ENCODE results near the gene RFNG.
A peak's percentile ranks its signal among the peaks of the same experiment; 100 is the strongest.

The RFNG gene

GRCh38 chr17:82030470-82031302 is 20.9 kb downstream of the RFNG start:
- Histone ChIP-seq H3K4me2 (ENCODE audit: low read length) (peak overlapping the region; percentile 93), H3K27ac (ENCODE audit: low read depth, low read length) (no peak overlapping the region), H4K20me1 (ENCODE audit: control insufficient read depth, insufficient read depth, low read depth, low read length) (no peaks in the 10 kb centered on the region), H3K9me3 (ENCODE audit: control insufficient read depth, insufficient read depth, low read length) (no peaks in the 10 kb centered on the region), H3F3A (ENCODE audit: control insufficient read depth, insufficient read depth) (peaks cover 8% of the 10 kb centered on the region), H3K27me3 (ENCODE audit: control insufficient read depth, low read length) (no peaks in the 10 kb centered on the region), H3K4me3 (ENCODE audit: low read length) (peak overlapping the region; percentile 78), H3K79me2 (ENCODE audit: control insufficient read depth, low read length) (no peaks in the 10 kb centered on the region), H3K36me3 (ENCODE audit: control insufficient read depth, low read length) (peaks cover 10% of the 10 kb centered on the region), H3K4me1 (ENCODE audit: control insufficient read depth, low read length) (peaks cover 17% of the 10 kb centered on the region), H3K9me2 (replicated peaks; ENCODE audit: control insufficient read depth, low read length) (no peaks in the 10 kb centered on the region)
- TF ChIP-seq EZH2phosphoT487 (IDR thresholded peaks at IDR 0.05; ENCODE audit: borderline replicate concordance, low read length) (no peak), CTCF (IDR thresholded peaks at IDR 0.05; ENCODE audit: low read depth, low read length, poor library complexity, severe bottlenecking) (peak; percentile 68)

- Histone ChIP-seq H3K79me2 (ENCODE audit: control insufficient read depth, low read length) (no peaks in the 10 kb centered on the region), H3K27me3 (ENCODE audit: control insufficient read depth, low read length) (no peaks in the 10 kb centered on the region), H3F3A (ENCODE audit: control insufficient read depth, insufficient read depth) (peaks cover 2% of the 10 kb centered on the region), H3K9me2 (replicated peaks; ENCODE audit: control insufficient read depth, low read length) (no peaks in the 10 kb centered on the region), H3K4me3 (ENCODE audit: low read length) (peak overlapping the region; percentile 78), H3K4me2 (ENCODE audit: low read length) (peak overlapping the region; percentile 93), H4K20me1 (ENCODE audit: control insufficient read depth, insufficient read depth, low read depth, low read length) (no peaks in the 10 kb centered on the region), H3K9me3 (ENCODE audit: control insufficient read depth, insufficient read depth, low read length) (no peaks in the 10 kb centered on the region), H3K36me3 (ENCODE audit: control insufficient read depth, low read length) (peaks cover 4% of the 10 kb centered on the region; the same call in 1 of the 2 replicates), H3K27ac (ENCODE audit: low read depth, low read length) (no peak overlapping the region), H3K4me1 (ENCODE audit: control insufficient read depth, low read length) (peaks cover 17% of the 10 kb centered on the region)
- TF ChIP-seq CTCF (IDR thresholded peaks at IDR 0.05; ENCODE audit: low read depth, low read length, poor library complexity, severe bottlenecking) (no peak), EZH2phosphoT487 (IDR thresholded peaks at IDR 0.05; ENCODE audit: borderline replicate concordance, low read length) (no peak)
Measured at GRCh38 chr17:82029990-82030469, 21.6 kb downstream of the RFNG start.

- no peaks in the 10 kb centered on the region for H4K20me1 ChIP-seq (ENCODE audit: control insufficient read depth, insufficient read depth, low read depth, low read length)
- no peaks in the 10 kb centered on the region for H3K9me2 ChIP-seq (replicated peaks; ENCODE audit: control insufficient read depth, low read length)
- H3F3A ChIP-seq (ENCODE audit: control insufficient read depth, insufficient read depth): no peaks in the 10 kb centered on the region; the same call in 1 of the 2 replicates
- no peak overlapping the region for H3K4me3 ChIP-seq (ENCODE audit: low read length)
- H3K4me2 ChIP-seq (ENCODE audit: low read length): no peak overlapping the region
- H3K79me2 ChIP-seq (ENCODE audit: control insufficient read depth, low read length): peaks cover 2% of the 10 kb centered on the region; the same call in 1 of the 2 replicates
- H3K36me3 ChIP-seq (ENCODE audit: control insufficient read depth, low read length): peaks cover 3% of the 10 kb centered on the region; the same call in 1 of the 2 replicates
- no peaks in the 10 kb centered on the region for H3K27me3 ChIP-seq (ENCODE audit: control insufficient read depth, low read length)
- no peaks in the 10 kb centered on the region for H3K9me3 ChIP-seq (ENCODE audit: control insufficient read depth, insufficient read depth, low read length)
- no peak overlapping the region for H3K27ac ChIP-seq (ENCODE audit: low read depth, low read length)
- TF ChIP-seq CTCF (IDR thresholded peaks at IDR 0.05; ENCODE audit: low read depth, low read length, poor library complexity, severe bottlenecking): no peak
- TF ChIP-seq EZH2phosphoT487 (IDR thresholded peaks at IDR 0.05; ENCODE audit: borderline replicate concordance, low read length): no peak
- H3K4me1 ChIP-seq (ENCODE audit: control insufficient read depth, low read length): peaks cover 18% of the 10 kb centered on the region
Measured at GRCh38 chr17:82029391-82029790, 22.2 kb downstream of the RFNG start.
